Suppressor macrophage treated with lipopolysaccharide for 1 hour (primary cell): ENCODE data around the gene GAP43.

Experiments used
- DNase-seq, 3 donors: peaks; one replicate each; pipeline ENCODE4 v3.0.0-alpha.2; 2020 to 2022

Gene GAP43

GRCh38 chr3:115623044-115623868, at the start of gene GAP43:
Gene GAP43, plus strand, starts transcription at chr3:115623510. Its CDS starts 180 bp downstream, at chr3:115623690.
- no peak for DNase-seq

- DNase-seq, result no peak
Measured at GRCh38 chr3:115576325-115576875, 46.9 kb upstream of the GAP43 start.

- DNase-seq, result no peak
Measured at GRCh38 chr3:115577000-115577399, 46.3 kb upstream of the GAP43 start.

- DNase-seq, result no peak
Measured at GRCh38 chr3:115578331-115578730, 45.0 kb upstream of the GAP43 start.

GRCh38 chr3:115580566-115580965, 42.7 kb upstream of the GAP43 start:
- DNase-seq, result no peak

GRCh38 chr3:115581362-115582135, 41.8 kb upstream of the GAP43 start:
- DNase-seq, result no peak

- no peak for DNase-seq
Measured at GRCh38 chr3:115588201-115589115, 34.9 kb upstream of the GAP43 start.

- no peak for DNase-seq
Measured at GRCh38 chr3:115590873-115591272, 32.4 kb upstream of the GAP43 start.

- DNase-seq, result no peak
Measured at GRCh38 chr3:115595611-115596275, 27.6 kb upstream of the GAP43 start.

GRCh38 chr3:115598216-115598615, 25.1 kb upstream of the GAP43 start:
- no peak for DNase-seq

- DNase-seq, result no peak
Measured at GRCh38 chr3:115602194-115602593, 21.1 kb upstream of the GAP43 start.

- no peak for DNase-seq
Measured at GRCh38 chr3:115611630-115612029, 11.7 kb upstream of the GAP43 start.

GRCh38 chr3:115615001-115615814, 8.1 kb upstream of the GAP43 start:
- DNase-seq, result no peak

GRCh38 chr3:115616461-115616860, 6.8 kb upstream of the GAP43 start:
- no peak for DNase-seq

- DNase-seq, result no peak
Measured at GRCh38 chr3:115617591-115617990, 5.7 kb upstream of the GAP43 start.

- DNase-seq, result no peak
Measured at GRCh38 chr3:115624029-115624741, 875 bp downstream of the GAP43 start.

GRCh38 chr3:115624901-115625300, 1.6 kb downstream of the GAP43 start:
- no peak for DNase-seq

GRCh38 chr3:115626006-115626409, 2.7 kb downstream of the GAP43 start:
- DNase-seq, result no peak

GRCh38 chr3:115626721-115627120, 3.4 kb downstream of the GAP43 start:
- no peak for DNase-seq
